Fibroblast of lung (primary cell): ENCODE results near the gene CLCA1.

Experiments
- EZH2 ChIP-seq: IDR thresholded peaks from 2 replicates; pipeline ENCODE4 v1.5.1; 2012; ENCODE audit warnings: low read length, control low read depth, mild to moderate bottlenecking; ENCODE audit errors: missing control alignments
- TF ChIP-seq, protein P1 (sequence below), 2 donors: IDR thresholded peaks in 1 of 2; conservative IDR thresholded peaks in 1 of 2; 1 replicate in 1 of 2; 2 replicates in 1 of 2; pipeline ENCODE4 v1.5.1; 2011 to 2012; ENCODE audit warnings: low read length in 2 of 2, control low read depth in 1 of 2, inconsistent platforms in 1 of 2, low read depth in 1 of 2, mild to moderate bottlenecking in 1 of 2

DNA sequence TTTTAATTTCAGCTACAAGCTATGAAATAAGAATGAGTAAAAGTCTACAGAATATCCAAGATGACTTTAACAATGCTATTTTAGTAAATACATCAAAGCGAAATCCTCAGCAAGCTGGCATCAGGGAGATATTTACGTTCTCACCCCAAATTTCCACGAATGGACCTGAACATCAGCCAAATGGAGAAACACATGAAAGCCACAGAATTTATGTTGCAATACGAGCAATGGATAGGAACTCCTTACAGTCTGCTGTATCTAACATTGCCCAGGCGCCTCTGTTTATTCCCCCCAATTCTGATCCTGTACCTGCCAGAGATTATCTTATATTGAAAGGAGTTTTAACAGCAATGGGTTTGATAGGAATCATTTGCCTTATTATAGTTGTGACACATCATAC is 13.7 kb upstream of the CLCA1 start:
- TF ChIP-seq, protein P1, sequence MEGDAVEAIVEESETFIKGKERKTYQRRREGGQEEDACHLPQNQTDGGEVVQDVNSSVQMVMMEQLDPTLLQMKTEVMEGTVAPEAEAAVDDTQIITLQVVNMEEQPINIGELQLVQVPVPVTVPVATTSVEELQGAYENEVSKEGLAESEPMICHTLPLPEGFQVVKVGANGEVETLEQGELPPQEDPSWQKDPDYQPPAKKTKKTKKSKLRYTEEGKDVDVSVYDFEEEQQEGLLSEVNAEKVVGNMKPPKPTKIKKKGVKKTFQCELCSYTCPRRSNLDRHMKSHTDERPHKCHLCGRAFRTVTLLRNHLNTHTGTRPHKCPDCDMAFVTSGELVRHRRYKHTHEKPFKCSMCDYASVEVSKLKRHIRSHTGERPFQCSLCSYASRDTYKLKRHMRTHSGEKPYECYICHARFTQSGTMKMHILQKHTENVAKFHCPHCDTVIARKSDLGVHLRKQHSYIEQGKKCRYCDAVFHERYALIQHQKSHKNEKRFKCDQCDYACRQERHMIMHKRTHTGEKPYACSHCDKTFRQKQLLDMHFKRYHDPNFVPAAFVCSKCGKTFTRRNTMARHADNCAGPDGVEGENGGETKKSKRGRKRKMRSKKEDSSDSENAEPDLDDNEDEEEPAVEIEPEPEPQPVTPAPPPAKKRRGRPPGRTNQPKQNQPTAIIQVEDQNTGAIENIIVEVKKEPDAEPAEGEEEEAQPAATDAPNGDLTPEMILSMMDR (conservative IDR thresholded peaks at IDR 0.05 in 1 of 2, IDR thresholded peaks at IDR 0.05 in 1 of 2; ENCODE audit: low read depth in 1 of 2, low read length in 2 of 2) = no peak
- no peak for TF ChIP-seq EZH2
